Activated CD4-positive, alpha-beta T cell treated with anti-CD3 and anti-CD28 coated beads, Interleukin-2, amount 50 U/mL, for 24 hours (primary cell): ENCODE results near the gene TMED4.

Source experiments
- DNase-seq, 2 donors: peaks; one replicate each; pipeline ENCODE4 v3.0.0-alpha.2; 2020; ENCODE audit warnings: low read depth in 1 of 2, low spot score in 1 of 2

Gene TMED4

GRCh38 chr7:44541028-44541869 is 40.8 kb downstream of the TMED4 start, which contains the start of gene NPC1L1:
Gene NPC1L1 (minus strand): TSS chr7:44541330. CDS start chr7:44541259, 71 bp downstream.
- DNase-seq, result no peak

- DNase-seq, result no peak
These were observed 41.4 kb downstream of the TMED4 start for GRCh38 chr7:44540592-44541027.

- DNase-seq, result no peak
These were observed 42.1 kb downstream of the TMED4 start for GRCh38 chr7:44539669-44540506.

GRCh38 chr7:44538798-44539668 is 43.0 kb downstream of the TMED4 start:
- DNase-seq, result no peak

- DNase-seq, result no peak
These were observed 43.8 kb downstream of the TMED4 start for GRCh38 chr7:44538093-44538797.

GRCh38 chr7:44537442-44537841 is 44.6 kb downstream of the TMED4 start:
- DNase-seq, result no peak

GRCh38 chr7:44536090-44536489 is 45.9 kb downstream of the TMED4 start:
- no peak for DNase-seq

- DNase-seq, result no peak
These were observed 46.5 kb downstream of the TMED4 start for GRCh38 chr7:44535348-44536064.

GRCh38 chr7:44534501-44534900 is 47.5 kb downstream of the TMED4 start:
- peak in 1 of 2 donors; percentile 23 for DNase-seq

- no peak for DNase-seq
These were observed 47.9 kb downstream of the TMED4 start for GRCh38 chr7:44534087-44534486.

GRCh38 chr7:44533301-44534055 is 48.6 kb downstream of the TMED4 start:
- DNase-seq, result no peak

GRCh38 chr7:44531421-44532380 is 50.3 kb downstream of the TMED4 start:
- DNase-seq, result no peak

GRCh38 chr7:44530990-44531389 is 51.0 kb downstream of the TMED4 start:
- no peak for DNase-seq
